Mesenchymal stem cell (in vitro differentiated cells and primary cell): ENCODE data around the gene OXSR1.
"Not testable (repeated sequence)": the region's sequence is repeated elsewhere in the genome, so short reads cannot be mapped to it uniquely, and the experiment has no call there.

Experiments used
- DNase-seq: peaks from one replicate; pipeline ENCODE4 v3.0.0-alpha.2; 2013
- H2AFZ ChIP-seq: one replicate; pipeline ENCODE4 v1.6.1; 2013; ENCODE audit warnings: low read depth, mild to moderate bottlenecking, control low read depth, inconsistent platforms, low read length, moderate library complexity
- H2AK5ac ChIP-seq: 2 replicates; pipeline ENCODE4 v1.6.1; 2013; ENCODE audit warnings: low read length, moderate library complexity, mild to moderate bottlenecking, inconsistent platforms; ENCODE audit not compliant: severe bottlenecking
- H2BK120ac ChIP-seq: one replicate; pipeline ENCODE4 v1.6.1; 2013; ENCODE audit warnings: low read depth, mild to moderate bottlenecking, inconsistent platforms, low read length, moderate library complexity
- H2BK12ac ChIP-seq, 2 experiments: one replicate each; pipeline ENCODE4 v1.6.1; 2013; ENCODE audit warnings: inconsistent platforms in 2 of 2, low read length in 2 of 2, mild to moderate bottlenecking in 2 of 2, moderate library complexity in 2 of 2, control low read depth in 1 of 2
- H2BK15ac ChIP-seq: one replicate; pipeline ENCODE4 v1.6.1; 2013; ENCODE audit warnings: mild to moderate bottlenecking, low read depth, inconsistent platforms; ENCODE audit not compliant: poor library complexity, severe bottlenecking
- H2BK5ac ChIP-seq: 2 replicates; pipeline ENCODE4 v1.6.1; 2013; ENCODE audit warnings: low read depth, mild to moderate bottlenecking, low read length, control low read depth, inconsistent platforms; ENCODE audit not compliant: poor library complexity, severe bottlenecking
- H3K14ac ChIP-seq, 2 experiments: one replicate each; pipeline ENCODE4 v1.6.1; 2013; ENCODE audit warnings: inconsistent platforms in 2 of 2, low read length in 2 of 2, control low read depth in 1 of 2, mild to moderate bottlenecking in 1 of 2, moderate library complexity in 1 of 2
- H3K18ac ChIP-seq, 2 experiments: one replicate each; pipeline ENCODE4 v1.6.1; 2013; ENCODE audit warnings: inconsistent platforms in 2 of 2, low read length in 2 of 2, control low read depth in 1 of 2, low read depth in 1 of 2, mild to moderate bottlenecking in 1 of 2
- H3K23ac ChIP-seq, 2 experiments: one replicate each; pipeline ENCODE4 v1.6.1; 2013; ENCODE audit warnings: inconsistent platforms in 2 of 2, low read length in 2 of 2, mild to moderate bottlenecking in 2 of 2, moderate library complexity in 2 of 2, control low read depth in 1 of 2
- H3K27ac ChIP-seq: 2 replicates; pipeline ENCODE4 v1.5.1; 2013; ENCODE audit warnings: mild to moderate bottlenecking, moderate library complexity, low read length, control low read depth, inconsistent platforms; ENCODE audit not compliant: poor library complexity, severe bottlenecking
- H3K27me3 ChIP-seq, 2 experiments: 2 replicates each; pipeline versions ENCODE4 v1.6.1 to v1.7.0; 2013; ENCODE audit warnings: low read length in 2 of 2, mild to moderate bottlenecking in 2 of 2, moderate library complexity in 2 of 2, control low read depth in 1 of 2, inconsistent platforms in 1 of 2; ENCODE audit not compliant: control insufficient read depth in 1 of 2, insufficient read depth in 1 of 2
- H3K36me3 ChIP-seq, 2 experiments: 2 replicates each; pipeline versions ENCODE4 v1.6.1 to v1.7.0; 2013; ENCODE audit warnings: low read length in 2 of 2, control low read depth in 1 of 2, inconsistent platforms in 1 of 2, low read depth in 1 of 2, mild to moderate bottlenecking in 1 of 2; ENCODE audit not compliant: insufficient read depth in 2 of 2, control insufficient read depth in 1 of 2
- H3K4ac ChIP-seq, 2 experiments: one replicate each; pipeline ENCODE4 v1.6.1; 2013; ENCODE audit warnings: inconsistent platforms in 2 of 2, low read length in 2 of 2, mild to moderate bottlenecking in 2 of 2, moderate library complexity in 2 of 2, control low read depth in 1 of 2, low read depth in 1 of 2
- H3K4me1 ChIP-seq: 2 replicates; pipeline ENCODE4 v1.6.1; 2013; ENCODE audit warnings: low read depth, low read length, control low read depth; ENCODE audit not compliant: control insufficient read depth, insufficient read depth
- H3K4me2 ChIP-seq: 2 replicates; pipeline ENCODE4 v1.6.1; 2013; ENCODE audit warnings: low read length, mild to moderate bottlenecking, inconsistent platforms; ENCODE audit not compliant: poor library complexity, severe bottlenecking
- H3K4me3 ChIP-seq, 2 experiments: 2 replicates each; pipeline versions ENCODE4 v1.5.1 to v1.7.0; 2013; ENCODE audit warnings: low read length in 2 of 2, mild to moderate bottlenecking in 2 of 2, control low read depth in 1 of 2, low read depth in 1 of 2; ENCODE audit not compliant: insufficient read depth in 1 of 2
- H3K79me1 ChIP-seq: replicated peaks from 2 replicates; pipeline ENCODE4 v1.6.1; 2013; ENCODE audit warnings: mild to moderate bottlenecking, control low read depth, low read length, inconsistent platforms; ENCODE audit not compliant: poor library complexity, severe bottlenecking
- H3K9ac ChIP-seq: 2 replicates; pipeline ENCODE4 v1.7.0; 2013; ENCODE audit warnings: mild to moderate bottlenecking, low read length, moderate library complexity
- H3K9me3 ChIP-seq: 2 replicates; pipeline ENCODE4 v1.7.0; 2013; ENCODE audit warnings: mild to moderate bottlenecking, low read length; ENCODE audit not compliant: control insufficient read depth
- H4K8ac ChIP-seq: one replicate; pipeline ENCODE4 v1.6.1; 2013; ENCODE audit warnings: inconsistent platforms, mild to moderate bottlenecking, low read length, moderate library complexity
- H4K91ac ChIP-seq: one replicate; pipeline ENCODE4 v1.6.1; 2013; ENCODE audit warnings: mild to moderate bottlenecking, low read length, inconsistent platforms
- WGBS: methylation state at CpG from one replicate; pipeline ENCODE4 v1.1.7; 2013; ENCODE audit warnings: mixed read lengths; 5-methylcytosine and 5-hydroxymethylcytosine counted together

OXSR1 gene

GRCh38 chr3:38289286-38290217 is 124.2 kb downstream of the OXSR1 start:
- not testable (repeated sequence) for H3K4me2 ChIP-seq, H2BK120ac ChIP-seq, H3K4me1 ChIP-seq, H4K91ac ChIP-seq, H3K36me3 ChIP-seq, H3K27ac ChIP-seq, H3K14ac ChIP-seq, H3K9ac ChIP-seq, H3K18ac ChIP-seq, DNase-seq, H2AFZ ChIP-seq, H2BK15ac ChIP-seq, H2BK12ac ChIP-seq, H3K23ac ChIP-seq, H3K4ac ChIP-seq, H4K8ac ChIP-seq, H2BK5ac ChIP-seq, H3K27me3 ChIP-seq, H2AK5ac ChIP-seq, H3K4me3 ChIP-seq, H3K79me1 ChIP-seq, H3K9me3 ChIP-seq
- WGBS = 91% methylated on average over 13 of the region's 16 CpGs

GRCh38 chr3:38297053-38297452 is 131.7 kb downstream of the OXSR1 start:
- not testable (repeated sequence) for H3K4ac ChIP-seq, H3K27me3 ChIP-seq, H3K9me3 ChIP-seq, H4K91ac ChIP-seq, DNase-seq, H2BK120ac ChIP-seq, H4K8ac ChIP-seq, H3K4me1 ChIP-seq, H2AK5ac ChIP-seq, H2AFZ ChIP-seq, H3K79me1 ChIP-seq, H3K27ac ChIP-seq, H3K14ac ChIP-seq, H3K18ac ChIP-seq, H2BK5ac ChIP-seq, H3K9ac ChIP-seq, H3K36me3 ChIP-seq, H3K4me3 ChIP-seq, H2BK15ac ChIP-seq, H3K4me2 ChIP-seq, H3K23ac ChIP-seq, H2BK12ac ChIP-seq
- 73% methylated on average over 2 of the region's 4 CpGs for WGBS

- H2BK5ac ChIP-seq = no peak overlapping the region
- H3K14ac ChIP-seq = no peak overlapping the region
- H3K4ac ChIP-seq = no peak overlapping the region
- no peak overlapping the region for H2BK12ac ChIP-seq
- H4K91ac ChIP-seq = no peak overlapping the region
- H3K9me3 ChIP-seq = no peaks in the 10 kb centered on the region
- H3K9ac ChIP-seq = no peak overlapping the region
- H3K27ac ChIP-seq = no peak overlapping the region
- H3K4me3 ChIP-seq = no peak overlapping the region
- no peaks in the 10 kb centered on the region for H3K4me1 ChIP-seq
- no peak for DNase-seq
- H3K23ac ChIP-seq = no peak overlapping the region
- no peak overlapping the region for H3K4me2 ChIP-seq
- H2BK120ac ChIP-seq = no peak overlapping the region
- no peak overlapping the region for H2BK15ac ChIP-seq
- no peaks in the 10 kb centered on the region for H3K27me3 ChIP-seq
- no peak overlapping the region for H2AFZ ChIP-seq
- no peaks in the 10 kb centered on the region for H3K79me1 ChIP-seq
- no peaks in the 10 kb centered on the region for H3K36me3 ChIP-seq
- no peak overlapping the region for H3K18ac ChIP-seq
- H4K8ac ChIP-seq = no peak overlapping the region
- no peak overlapping the region for H2AK5ac ChIP-seq
Observed at GRCh38 chr3:38297537-38297936, 132.2 kb downstream of the OXSR1 start.

GRCh38 chr3:38297947-38298711 is 132.8 kb downstream of the OXSR1 start:
- H2AK5ac ChIP-seq = no peak overlapping the region
- no peak overlapping the region for H4K8ac ChIP-seq
- 80% methylated on average over 3 of the region's 5 CpGs for WGBS
- H3K23ac ChIP-seq = no peak overlapping the region
- H2BK120ac ChIP-seq = no peak overlapping the region
- H3K4me1 ChIP-seq = no peaks in the 10 kb centered on the region
- H3K4me3 ChIP-seq = no peak overlapping the region
- no peak overlapping the region for H3K9ac ChIP-seq
- no peaks in the 10 kb centered on the region for H3K36me3 ChIP-seq
- H3K27ac ChIP-seq = no peak overlapping the region
- H3K27me3 ChIP-seq = no peaks in the 10 kb centered on the region
- H2BK15ac ChIP-seq = no peak overlapping the region
- H3K79me1 ChIP-seq = no peaks in the 10 kb centered on the region
- no peaks in the 10 kb centered on the region for H3K9me3 ChIP-seq
- no peak overlapping the region for H4K91ac ChIP-seq
- H3K4ac ChIP-seq = no peak overlapping the region
- H3K18ac ChIP-seq = no peak overlapping the region
- no peak overlapping the region for H2AFZ ChIP-seq
- H3K4me2 ChIP-seq = no peak overlapping the region
- DNase-seq = peak; percentile 26
- no peak overlapping the region for H3K14ac ChIP-seq
- H2BK5ac ChIP-seq = no peak overlapping the region
- H2BK12ac ChIP-seq = no peak overlapping the region
